Activated CD8-positive, alpha-beta memory T cell treated with anti-CD3 and anti-CD28 coated beads, Interleukin-2, amount 50 U/mL, for 24 hours (primary cell): ENCODE data around the gene CCDC159.
A peak's percentile ranks its signal among the peaks of the same experiment; 100 is the strongest.
"Not testable (repeated sequence)": the region's sequence is repeated elsewhere in the genome, so short reads cannot be mapped to it uniquely, and the experiment has no call there.

Experiments used
- DNase-seq: peaks from one replicate; pipeline ENCODE4 v3.0.0-alpha.2; 2020; ENCODE audit errors: extremely low read depth

The CCDC159 gene

DNA sequence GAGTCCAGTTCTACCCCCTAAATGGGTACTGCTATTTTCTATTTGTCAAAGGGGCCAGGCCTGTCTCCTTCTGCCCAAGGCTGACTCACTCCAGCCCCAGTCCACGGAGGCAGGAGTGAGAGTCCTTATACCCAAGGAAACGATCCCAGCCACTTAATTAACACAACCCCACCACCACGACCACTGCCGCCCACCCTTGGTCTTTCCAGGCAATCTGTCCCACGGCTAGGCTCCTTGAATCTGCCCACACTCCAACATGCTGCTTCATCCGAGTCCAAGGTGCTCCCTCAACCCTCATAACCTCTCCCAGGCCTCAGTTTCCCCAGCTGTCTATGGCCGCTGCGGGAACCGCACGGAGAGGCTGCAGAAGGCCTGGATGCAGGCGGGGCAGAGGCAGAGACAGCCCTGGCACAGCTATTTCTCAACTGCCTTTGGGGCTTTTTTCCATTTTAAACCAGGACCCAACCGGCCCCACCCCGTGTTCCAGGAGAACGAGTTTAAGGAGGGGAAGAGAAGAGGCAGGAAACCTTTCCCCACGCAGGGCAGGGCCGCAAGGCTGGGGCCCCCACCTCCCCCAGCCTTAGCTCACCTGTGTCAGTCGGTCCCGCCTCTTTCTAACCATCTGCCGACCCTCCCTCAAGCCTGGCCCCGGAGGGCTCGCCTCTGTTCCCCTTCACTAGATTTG is 7.6 kb upstream of the CCDC159 start:
- no peak for DNase-seq

DNA sequence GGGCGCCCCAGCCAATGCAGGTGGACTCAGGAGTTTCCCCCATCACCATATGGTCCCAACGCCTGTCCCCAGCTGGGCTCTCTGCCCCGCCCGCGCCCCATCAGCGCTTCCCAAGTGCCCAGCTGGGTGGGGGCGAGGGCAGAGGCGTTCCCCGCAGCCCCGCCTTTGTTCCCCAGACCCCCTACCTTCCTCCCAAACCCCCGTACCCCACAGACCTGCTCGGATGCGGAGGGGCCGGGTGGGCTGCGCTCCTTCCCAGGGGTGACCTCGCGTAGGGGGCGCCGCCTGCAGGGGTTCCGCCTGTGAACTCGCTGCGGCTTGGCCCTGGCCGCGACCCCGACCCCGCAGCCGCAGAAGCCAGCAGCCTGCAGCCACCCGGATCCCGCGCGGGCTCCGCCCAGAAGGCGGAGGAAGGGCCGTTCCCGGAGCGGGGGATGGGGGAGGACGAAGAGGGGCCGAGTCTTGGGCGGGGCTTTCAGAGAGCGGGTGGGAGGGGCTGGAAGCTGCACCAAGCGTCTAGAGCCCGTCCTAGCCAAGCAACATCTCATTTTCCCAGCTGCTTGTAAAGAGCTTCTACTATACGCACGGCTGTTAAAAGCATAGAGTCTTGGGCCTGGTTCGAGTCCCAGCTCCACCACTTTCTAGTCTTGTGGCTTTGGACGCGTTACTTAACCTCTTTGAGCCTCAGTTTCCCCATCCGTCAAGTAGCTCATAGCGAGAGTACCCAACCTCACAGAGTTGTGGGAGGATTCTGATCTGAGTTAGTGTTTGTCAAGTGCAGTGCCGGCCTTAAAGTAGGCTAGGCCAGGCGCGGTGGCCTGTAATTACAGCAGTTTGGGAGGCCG is 6.8 kb upstream of the CCDC159 start, which contains the start of gene RAB3D:
RAB3D (minus strand) TSS at position 404 of the 845 bp plus-strand sequence. CDS start 2,258 bp downstream, outside the sequence.
- DNase-seq, result peak; percentile 61

DNA sequence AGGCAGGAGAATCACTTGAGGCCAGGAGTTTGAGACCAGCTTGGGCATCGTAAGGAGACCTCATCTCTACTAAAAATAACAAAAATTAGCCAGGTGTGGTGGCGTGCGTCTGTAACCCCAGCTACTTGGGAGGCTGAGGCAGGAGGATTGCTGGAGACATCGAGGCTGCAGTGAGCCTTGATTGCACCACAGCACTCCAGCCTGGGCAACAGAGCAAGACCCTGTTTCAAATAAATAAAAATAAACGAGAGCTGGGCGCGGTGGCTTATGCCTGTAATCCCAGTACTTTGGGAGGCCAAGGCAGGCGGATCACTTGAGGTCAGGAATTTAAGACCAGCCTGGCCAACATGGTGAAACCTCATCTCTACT is 6.2 kb upstream of the CCDC159 start:
- not testable (repeated sequence) for DNase-seq

GRCh38 chr19:11342429-11342828 is 3.9 kb upstream of the CCDC159 start:
- DNase-seq, result no peak

GRCh38 chr19:11345122-11345803 is 1.1 kb upstream of the CCDC159 start:
- no peak for DNase-seq

- no peak for DNase-seq
These were observed 1.3 kb downstream of the CCDC159 start for GRCh38 chr19:11347546-11348039.

- DNase-seq, result no peak
These were observed 2.9 kb downstream of the CCDC159 start for GRCh38 chr19:11349171-11349570.

GRCh38 chr19:11354102-11354501 is 7.8 kb downstream of the CCDC159 start:
- not testable (repeated sequence) for DNase-seq

DNA sequence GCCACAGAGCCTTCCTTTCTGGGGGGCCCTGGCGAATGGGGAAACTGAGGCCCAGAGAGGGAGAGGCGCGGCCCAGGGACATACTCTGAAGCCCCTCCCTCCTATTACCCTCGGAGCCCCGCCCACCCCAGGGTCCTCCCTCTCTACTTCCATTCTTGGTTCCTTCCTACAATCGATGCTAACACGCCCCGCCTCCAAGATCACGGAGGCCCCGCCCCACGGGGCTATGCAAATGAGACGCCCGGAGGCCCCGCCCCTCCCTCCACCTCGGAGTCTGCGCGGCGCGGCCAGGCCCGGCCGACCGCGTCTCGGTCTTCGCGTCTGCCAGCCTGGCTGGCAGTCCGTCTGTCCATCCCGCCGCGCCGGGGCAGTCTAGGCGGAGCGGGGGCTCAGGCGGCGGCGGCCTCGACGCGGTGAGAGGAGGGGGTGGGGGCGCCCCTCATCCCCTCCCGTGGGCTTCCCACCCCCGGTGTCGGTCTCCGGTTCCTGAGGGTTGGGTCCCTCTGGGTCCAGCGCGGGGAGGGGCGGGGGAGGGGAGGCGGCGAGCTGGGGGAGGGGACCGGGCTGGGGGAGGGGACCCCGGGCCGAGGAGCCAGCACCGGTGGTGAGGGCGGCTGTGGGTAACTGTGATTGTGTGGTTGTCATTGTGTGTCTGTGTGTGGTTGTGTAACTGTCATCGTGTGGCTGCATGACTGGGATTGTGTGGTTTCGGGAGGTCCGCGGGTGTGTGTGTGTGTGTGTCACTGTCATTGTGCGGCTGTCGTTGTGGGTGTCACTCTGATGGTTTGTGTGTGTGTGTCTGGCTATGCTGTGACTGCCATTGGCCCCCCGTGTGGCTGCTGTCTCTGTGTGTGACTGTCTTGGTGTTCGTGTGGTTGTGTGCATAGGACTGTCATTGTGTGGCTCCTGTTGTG is 9.1 kb downstream of the CCDC159 start, which contains the start of gene PLPPR2:
PLPPR2 (plus strand) TSS at position 273 of the 914 bp plus-strand sequence. CDS start 2,242 bp downstream, outside the sequence.
- peak; percentile 53 for DNase-seq

- no peak for DNase-seq
These were observed 9.7 kb downstream of the CCDC159 start for GRCh38 chr19:11356074-11356397.

- DNase-seq, result no peak
These were observed 10.6 kb downstream of the CCDC159 start for GRCh38 chr19:11356676-11357550.

DNA sequence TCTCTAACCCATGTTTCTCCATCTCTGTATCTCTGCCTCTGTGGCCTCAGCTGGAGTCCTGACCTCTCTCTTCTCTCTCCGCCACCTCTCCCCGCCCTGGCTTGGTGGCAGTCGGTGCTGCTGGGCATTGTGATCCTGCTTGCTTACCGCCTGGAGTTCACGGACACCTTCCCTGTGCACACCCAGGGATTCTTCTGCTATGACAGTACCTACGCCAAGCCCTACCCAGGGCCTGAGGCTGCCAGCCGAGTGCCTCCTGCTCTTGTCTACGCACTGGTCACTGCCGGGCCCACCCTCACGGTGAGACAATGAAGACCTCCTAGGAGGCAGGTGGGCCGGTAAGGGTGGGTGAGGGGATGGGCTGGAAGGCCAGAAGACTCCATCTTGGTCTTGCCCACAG is 13.1 kb downstream of the CCDC159 start:
- no peak for DNase-seq

GRCh38 chr19:11361037-11361770 is 14.9 kb downstream of the CCDC159 start:
- DNase-seq, result no peak

GRCh38 chr19:11361771-11362731 is 15.7 kb downstream of the CCDC159 start:
- DNase-seq, result no peak

DNA sequence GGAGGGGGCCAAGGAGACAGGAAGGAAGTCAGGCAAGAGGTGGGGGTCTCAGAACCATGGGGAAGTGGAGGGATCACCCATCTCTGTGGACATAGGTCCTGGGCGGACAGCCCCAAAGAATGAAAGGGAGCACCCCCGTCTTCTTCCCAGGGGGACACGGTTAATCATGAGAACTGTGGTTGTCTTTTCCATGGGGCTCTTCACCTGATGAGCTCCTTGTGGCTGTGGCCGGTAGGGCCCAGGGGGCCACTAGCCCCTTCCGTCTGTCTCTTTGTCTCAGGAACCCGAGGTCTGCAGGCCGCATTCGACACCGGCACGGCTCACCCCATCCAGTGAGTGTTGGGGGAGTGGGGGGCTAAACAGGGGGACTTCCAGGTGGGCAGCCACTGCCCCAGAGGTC is 17.6 kb downstream of the CCDC159 start:
- DNase-seq, result no peak

- no peak for DNase-seq
These were observed 18.1 kb downstream of the CCDC159 start for GRCh38 chr19:11364296-11364904.

DNA sequence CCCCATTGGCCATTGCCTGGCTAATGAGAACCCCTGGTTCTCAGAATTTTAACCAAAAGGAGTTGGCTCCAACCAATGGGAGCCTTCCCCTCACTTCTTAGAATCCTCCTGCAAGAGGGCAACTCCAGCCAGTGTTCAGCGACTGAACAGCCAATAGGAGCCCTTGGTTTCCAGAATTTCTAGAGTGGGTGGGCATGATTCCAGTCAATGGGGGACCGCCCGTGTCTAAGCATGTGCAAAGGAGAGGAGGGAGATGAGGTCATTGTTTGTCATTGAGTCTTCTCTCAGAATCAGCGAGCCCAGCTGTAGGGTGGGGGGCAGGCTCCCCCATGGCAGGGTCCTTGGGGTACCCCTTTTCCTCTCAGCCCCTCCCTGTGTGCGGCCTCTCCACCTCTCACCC is 18.6 kb downstream of the CCDC159 start:
- DNase-seq, result no peak

DNA sequence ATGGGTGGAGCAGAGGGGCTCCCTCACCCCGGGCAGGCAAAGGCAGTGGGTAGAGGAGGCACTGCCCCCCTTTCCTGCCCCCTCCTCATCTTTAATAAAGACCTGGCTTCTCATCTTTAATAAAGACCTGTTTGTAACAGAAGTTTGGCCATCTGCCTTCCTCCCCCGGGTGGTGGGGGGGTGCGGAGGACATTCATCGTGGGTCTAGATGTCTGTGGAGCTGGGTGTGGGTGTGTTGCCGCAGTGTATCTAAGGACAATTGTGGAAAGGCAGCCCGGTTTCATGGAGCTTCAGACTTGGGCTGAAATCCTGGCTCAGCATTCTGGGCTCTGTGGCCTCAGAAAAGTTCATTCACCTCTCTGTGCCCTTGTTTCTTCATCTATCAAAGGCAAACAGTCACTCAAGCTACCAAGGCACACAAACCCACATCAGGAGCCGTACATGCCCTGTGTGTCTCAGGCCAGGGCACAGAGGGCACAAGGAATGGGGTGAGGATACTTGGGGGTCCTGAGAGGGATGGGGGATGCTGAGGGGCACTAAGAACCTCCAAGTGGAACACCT is 19.3 kb downstream of the CCDC159 start:
- DNase-seq, result no peak
